ENCODE results near the gene ORMDL2. TPM values are rescaled to one million over a fixed set of nuclear protein-coding genes. Genes with fewer than 3 reads are reported as not detected.
A peak's percentile ranks its signal among the peaks of the same experiment; 100 is the strongest.

Gene ORMDL2
- total and polyA plus RNA-seq, 8 donors: 21.1 to 80.8 (median 24.4) TPM

GRCh38 chr12:55847603-55848291, 29.9 kb downstream of the ORMDL2 start:
- Histone ChIP-seq H3K4me1 (peaks cover 19 to 42% of the 10 kb centered on the region in 2 donors), H3K27ac (peak overlapping the region; percentile 90 to 96), H3K36me3 (no peaks in the 10 kb centered on the region), H3K4me3 (no peak overlapping the region), H3K27me3 (no peaks in the 10 kb centered on the region), H3K9me3 (no peaks in the 10 kb centered on the region)
- TF ChIP-seq CTCF (IDR thresholded peaks at IDR 0.05): no peak
- ATAC-seq (peak; percentile 88), DNase-seq (peak; percentile 81 to 92 (median 87))
- intact Hi-C loops (cut with DNase I): no loop called here

- no peaks in the 10 kb centered on the region for H3K9me3 ChIP-seq
- no peak for ATAC-seq
- no peak for TF ChIP-seq CTCF (IDR thresholded peaks at IDR 0.05)
- no peak for DNase-seq
- H3K36me3 ChIP-seq: no peaks in the 10 kb centered on the region
- H3K4me3 ChIP-seq: no peak overlapping the region
- intact Hi-C loops (cut with DNase I): no loop called here
- H3K27ac ChIP-seq: peak overlapping the region in 1 of 2 donors; percentile 90
- no peaks in the 10 kb centered on the region for H3K27me3 ChIP-seq
- peaks cover 19 to 42% of the 10 kb centered on the region in 2 donors for H3K4me1 ChIP-seq
These were observed 31.9 kb downstream of the ORMDL2 start for GRCh38 chr12:55849616-55850343.

- DNase-seq: no peak
- no peak for ATAC-seq
- TF ChIP-seq CTCF (IDR thresholded peaks at IDR 0.05): no peak
- Histone ChIP-seq H3K27ac (peak overlapping the region in 1 of 2 donors; percentile 90), H3K27me3 (no peaks in the 10 kb centered on the region), H3K9me3 (no peaks in the 10 kb centered on the region), H3K36me3 (no peaks in the 10 kb centered on the region), H3K4me1 (peaks cover 19 to 41% of the 10 kb centered on the region in 2 donors), H3K4me3 (no peak overlapping the region)
- intact Hi-C loops (cut with DNase I): no loop called here
These were observed 32.6 kb downstream of the ORMDL2 start for GRCh38 chr12:55850401-55850800.

- peak overlapping the region in 1 of 2 donors; percentile 90 for H3K27ac ChIP-seq
- H3K4me3 ChIP-seq: no peak overlapping the region
- no peaks in the 10 kb centered on the region for H3K36me3 ChIP-seq
- intact Hi-C loops (cut with DNase I): no loop called here
- ATAC-seq: no peak
- H3K9me3 ChIP-seq: no peaks in the 10 kb centered on the region
- H3K27me3 ChIP-seq: no peaks in the 10 kb centered on the region
- peak in 1 of 4 donors; percentile 25 for DNase-seq
- H3K4me1 ChIP-seq: peaks cover 19 to 37% of the 10 kb centered on the region in 2 donors
- no peak for TF ChIP-seq CTCF (IDR thresholded peaks at IDR 0.05)
These were observed 33.1 kb downstream of the ORMDL2 start for GRCh38 chr12:55850893-55851292.

GRCh38 chr12:55852740-55853139, 34.9 kb downstream of the ORMDL2 start:
- Histone ChIP-seq H3K36me3 (no peaks in the 10 kb centered on the region), H3K9me3 (no peaks in the 10 kb centered on the region), H3K27ac (no peak overlapping the region), H3K4me1 (peaks cover 14 to 18% of the 10 kb centered on the region in 2 donors), H3K27me3 (no peaks in the 10 kb centered on the region), H3K4me3 (no peak overlapping the region)
- ATAC-seq (no peak), DNase-seq (no peak)
- intact Hi-C loops (cut with DNase I): no loop called here
- no peak for TF ChIP-seq CTCF (IDR thresholded peaks at IDR 0.05)

All from left lung (tissue), 10 donors.